Duodenal mucosa (tissue), 2 donors: Measurements from ENCODE around the gene DNAJB5.
A peak's percentile ranks its signal among the peaks of the same experiment; 100 is the strongest.

Source experiments
- H3K27ac ChIP-seq: one replicate; pipeline ENCODE4 v1.7.0; 2013; ENCODE audit warnings: low read depth, low read length
- H3K27me3 ChIP-seq, 2 donors: one replicate each; pipeline ENCODE4 v1.7.0; 2013; ENCODE audit warnings: low read length in 2 of 2, control low read depth in 1 of 2; ENCODE audit not compliant: insufficient read depth in 2 of 2, control insufficient read depth in 1 of 2
- H3K36me3 ChIP-seq, 2 donors: one replicate each; pipeline ENCODE4 v1.7.0; 2013; ENCODE audit warnings: low read length in 2 of 2, control low read depth in 1 of 2; ENCODE audit not compliant: insufficient read depth in 2 of 2, control insufficient read depth in 1 of 2
- H3K4me1 ChIP-seq, 2 donors: one replicate each; pipeline ENCODE4 v1.7.0; 2013; ENCODE audit warnings: low read length in 2 of 2, control low read depth in 1 of 2; ENCODE audit not compliant: insufficient read depth in 2 of 2, control insufficient read depth in 1 of 2
- H3K4me3 ChIP-seq, 2 donors: one replicate each; pipeline ENCODE4 v1.7.0; 2013; ENCODE audit warnings: low read length in 2 of 2, low read depth in 1 of 2
- H3K9ac ChIP-seq, 2 donors: one replicate each; pipeline ENCODE4 v1.7.0; 2013; ENCODE audit warnings: low read length in 2 of 2, low read depth in 1 of 2
- H3K9me3 ChIP-seq, 2 donors: one replicate each; pipeline ENCODE4 v1.7.0; 2013; ENCODE audit warnings: low read length in 2 of 2, control low read depth in 1 of 2; ENCODE audit not compliant: control insufficient read depth in 1 of 2

The DNAJB5 gene

DNA sequence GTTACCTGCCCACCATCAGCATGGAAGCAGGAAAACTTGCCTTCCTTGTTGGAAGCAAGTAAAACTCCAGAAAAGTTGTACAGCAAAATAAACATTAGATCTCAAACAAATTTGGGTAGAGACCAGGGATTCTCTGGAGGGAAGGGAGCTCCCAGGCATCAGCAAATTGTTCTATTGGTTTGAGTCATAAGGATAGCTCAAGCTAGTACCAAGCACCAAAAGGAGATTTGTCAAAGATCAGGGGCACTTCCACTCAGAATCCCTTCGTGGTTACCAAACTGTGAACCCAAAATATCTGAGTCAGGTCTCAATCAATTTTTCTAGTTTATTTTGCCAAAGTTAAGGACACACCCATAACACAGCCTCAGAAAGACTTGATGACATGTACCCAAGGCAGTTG lies 37.8 kb downstream of the DNAJB5 start:
- no peaks in the 10 kb centered on the region for H3K9me3 ChIP-seq
- H3K36me3 ChIP-seq, result no peaks in the 10 kb centered on the region
- no peak overlapping the region for H3K27ac ChIP-seq
- no peak overlapping the region for H3K9ac ChIP-seq
- no peaks in the 10 kb centered on the region for H3K27me3 ChIP-seq
- H3K4me3 ChIP-seq, result no peak overlapping the region
- H3K4me1 ChIP-seq, result no peaks in the 10 kb centered on the region

DNA sequence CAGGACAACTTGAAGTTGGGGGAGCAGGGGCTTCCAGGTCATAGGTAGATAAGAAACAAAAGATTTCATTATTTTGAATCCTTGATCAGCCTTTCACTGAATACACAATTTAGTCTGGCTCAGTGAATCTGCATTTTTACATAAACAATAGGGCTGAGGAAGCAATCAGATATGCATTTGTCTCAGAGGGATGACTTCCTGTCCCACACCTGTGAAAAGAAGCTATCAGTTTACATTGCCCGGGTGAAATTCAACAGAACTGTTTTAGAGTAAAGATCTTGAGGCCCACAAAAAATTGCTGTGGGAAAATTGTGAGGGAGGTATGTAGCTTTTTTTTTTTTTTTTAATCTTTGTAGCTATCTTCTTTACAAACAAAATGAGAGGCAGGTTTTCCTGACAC lies 38.3 kb downstream of the DNAJB5 start:
- Histone ChIP-seq H3K36me3 (peaks cover 0 to 1% of the 10 kb centered on the region in 2 donors), H3K9me3 (no peaks in the 10 kb centered on the region), H3K27me3 (no peaks in the 10 kb centered on the region), H3K4me1 (no peaks in the 10 kb centered on the region), H3K9ac (no peak overlapping the region), H3K27ac (no peak overlapping the region), H3K4me3 (no peak overlapping the region)

DNA sequence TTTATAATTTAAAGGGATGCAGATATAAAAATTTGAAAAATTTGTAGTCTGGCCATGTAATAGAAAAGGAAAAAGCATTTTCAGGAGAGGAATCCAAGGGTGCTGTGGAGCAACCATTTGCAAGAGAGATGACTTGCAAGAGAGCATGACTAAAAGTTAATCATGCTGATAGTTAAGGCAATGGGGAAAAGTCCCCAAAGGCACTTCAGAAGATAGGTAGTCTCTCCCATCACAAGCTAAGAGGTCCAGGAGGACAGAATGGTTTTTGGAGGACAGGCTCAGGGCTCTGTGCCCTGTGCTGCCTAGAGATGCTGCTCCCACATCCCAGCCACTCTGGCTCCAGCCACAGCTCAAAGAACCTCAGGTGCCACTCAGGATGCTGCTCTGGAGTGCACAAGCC lies 38.8 kb downstream of the DNAJB5 start:
- Histone ChIP-seq H3K36me3 (peaks cover 0 to 3% of the 10 kb centered on the region in 2 donors), H3K9ac (no peak overlapping the region), H3K4me3 (no peak overlapping the region), H3K4me1 (no peaks in the 10 kb centered on the region), H3K27me3 (no peaks in the 10 kb centered on the region), H3K27ac (no peak overlapping the region), H3K9me3 (no peaks in the 10 kb centered on the region)

DNA sequence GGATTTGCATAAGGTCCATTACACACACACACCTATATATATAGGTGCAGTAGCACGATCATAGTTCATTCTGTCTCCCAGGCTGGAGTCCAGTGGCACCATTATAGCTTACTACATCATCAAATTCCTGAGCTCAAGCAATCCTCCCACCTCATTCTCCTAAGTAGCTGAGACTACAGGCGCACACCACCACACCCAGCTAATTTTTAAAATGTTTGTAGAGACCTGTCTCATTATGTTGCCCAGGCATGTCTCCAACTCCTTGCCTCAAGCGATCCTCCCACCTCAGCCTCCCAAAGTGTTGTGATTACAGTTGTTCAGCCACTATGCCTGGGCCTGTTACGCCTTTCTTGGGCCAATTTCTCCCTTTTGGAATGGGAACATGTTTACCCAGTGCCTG lies 39.7 kb downstream of the DNAJB5 start:
- H3K27ac ChIP-seq, result no peak overlapping the region
- H3K27me3 ChIP-seq, result no peaks in the 10 kb centered on the region
- no peak overlapping the region for H3K4me3 ChIP-seq
- H3K36me3 ChIP-seq, result peaks cover 0 to 3% of the 10 kb centered on the region in 2 donors
- no peak overlapping the region for H3K9ac ChIP-seq
- no peaks in the 10 kb centered on the region for H3K9me3 ChIP-seq
- H3K4me1 ChIP-seq, result no peaks in the 10 kb centered on the region

DNA sequence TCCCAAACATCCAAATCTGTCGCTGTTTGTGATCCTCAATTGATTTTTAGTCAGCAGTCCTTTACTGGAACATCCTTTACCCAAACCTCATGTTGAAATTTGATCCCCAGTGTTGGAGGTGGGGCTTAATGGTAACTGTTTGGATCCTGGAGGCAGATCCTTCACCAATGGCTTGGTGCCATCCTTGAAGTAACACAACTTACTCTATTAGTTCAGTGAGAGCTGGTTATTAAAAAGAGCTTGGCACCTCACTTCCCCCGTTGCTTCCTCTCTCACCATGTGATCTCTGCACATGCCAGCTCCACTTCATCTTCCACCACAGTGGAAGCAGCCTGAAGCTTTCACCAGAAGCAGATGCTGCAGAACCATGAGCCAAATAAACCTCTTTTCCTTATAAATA lies 40.3 kb downstream of the DNAJB5 start:
- H3K27ac ChIP-seq, result no peak overlapping the region
- H3K9me3 ChIP-seq, result no peaks in the 10 kb centered on the region
- no peaks in the 10 kb centered on the region for H3K27me3 ChIP-seq
- H3K4me1 ChIP-seq, result no peaks in the 10 kb centered on the region
- peaks cover 0 to 3% of the 10 kb centered on the region in 2 donors for H3K36me3 ChIP-seq
- no peak overlapping the region for H3K9ac ChIP-seq
- H3K4me3 ChIP-seq, result no peak overlapping the region

DNA sequence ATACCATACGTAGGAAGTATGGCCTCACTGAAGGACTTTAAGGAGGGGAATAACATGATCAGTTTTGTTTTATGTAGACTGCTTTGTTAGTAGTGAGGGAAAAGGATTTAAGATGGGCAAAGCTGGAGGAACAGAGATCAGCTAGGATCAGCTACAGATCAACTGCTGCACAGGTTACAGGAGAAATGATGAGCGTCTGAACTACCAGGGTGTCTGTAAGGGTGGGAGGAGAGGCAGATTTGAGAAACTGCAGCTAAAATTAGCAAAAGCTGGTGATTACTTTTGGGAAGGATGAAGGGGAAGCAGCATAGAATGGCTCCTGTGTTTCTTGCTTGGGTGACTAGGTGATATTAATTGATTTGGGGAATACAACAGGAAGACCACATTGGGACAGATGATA lies 43.6 kb downstream of the DNAJB5 start:
- Histone ChIP-seq H3K36me3 (peaks cover 0 to 5% of the 10 kb centered on the region in 2 donors), H3K27me3 (no peaks in the 10 kb centered on the region), H3K4me3 (no peak overlapping the region), H3K9me3 (no peaks in the 10 kb centered on the region), H3K27ac (no peak overlapping the region), H3K9ac (no peak overlapping the region), H3K4me1 (no peaks in the 10 kb centered on the region)

DNA sequence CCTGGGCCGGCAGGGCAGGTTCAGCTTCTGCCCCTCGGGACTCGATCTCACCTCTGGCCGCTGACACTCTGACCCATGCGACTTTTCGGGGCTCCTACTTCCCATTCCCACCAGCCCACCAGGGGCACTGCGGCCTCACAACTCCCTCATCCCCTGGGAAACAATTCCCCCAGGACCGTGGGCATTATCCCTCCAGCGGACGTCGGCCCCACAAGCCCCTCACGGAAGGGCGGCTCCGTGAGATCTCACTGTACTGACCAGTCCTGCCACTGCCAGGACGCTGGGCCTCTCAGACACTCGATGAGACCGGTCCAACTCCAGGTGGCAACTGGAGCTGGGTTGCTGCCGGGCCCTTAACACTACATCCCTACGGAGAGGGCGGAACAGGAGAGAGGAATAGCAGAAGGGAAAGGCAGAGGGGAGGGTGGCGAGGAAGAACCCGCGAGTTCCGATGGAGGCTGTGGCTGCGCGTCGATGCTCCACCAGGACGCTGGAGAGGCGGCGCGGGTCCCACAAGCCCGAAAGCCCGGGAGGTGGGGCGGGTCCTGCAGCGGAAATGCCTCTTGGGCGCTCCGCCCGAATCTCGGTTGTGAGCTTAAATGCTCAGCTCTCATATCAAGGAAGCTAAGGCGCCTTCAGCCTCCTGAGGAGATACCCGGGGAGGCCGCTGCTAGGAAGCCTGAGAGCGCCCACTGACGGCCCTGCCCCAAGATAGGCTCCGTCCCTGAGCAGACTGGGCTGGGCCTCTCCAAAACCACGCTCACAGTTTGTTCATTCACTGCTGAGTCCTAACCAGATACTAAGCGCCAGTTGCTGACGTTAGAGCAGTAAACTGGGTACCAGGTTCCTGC lies 46.5 kb downstream of the DNAJB5 start:
- H3K9ac ChIP-seq, result peak overlapping the region in 1 of 2 donors; percentile 0
- no peaks in the 10 kb centered on the region for H3K4me1 ChIP-seq
- no peaks in the 10 kb centered on the region for H3K9me3 ChIP-seq
- peaks cover 0 to 7% of the 10 kb centered on the region in 2 donors for H3K36me3 ChIP-seq
- peak overlapping the region; percentile 20 to 54 for H3K4me3 ChIP-seq
- H3K27me3 ChIP-seq, result no peaks in the 10 kb centered on the region
- no peak overlapping the region for H3K27ac ChIP-seq

DNA sequence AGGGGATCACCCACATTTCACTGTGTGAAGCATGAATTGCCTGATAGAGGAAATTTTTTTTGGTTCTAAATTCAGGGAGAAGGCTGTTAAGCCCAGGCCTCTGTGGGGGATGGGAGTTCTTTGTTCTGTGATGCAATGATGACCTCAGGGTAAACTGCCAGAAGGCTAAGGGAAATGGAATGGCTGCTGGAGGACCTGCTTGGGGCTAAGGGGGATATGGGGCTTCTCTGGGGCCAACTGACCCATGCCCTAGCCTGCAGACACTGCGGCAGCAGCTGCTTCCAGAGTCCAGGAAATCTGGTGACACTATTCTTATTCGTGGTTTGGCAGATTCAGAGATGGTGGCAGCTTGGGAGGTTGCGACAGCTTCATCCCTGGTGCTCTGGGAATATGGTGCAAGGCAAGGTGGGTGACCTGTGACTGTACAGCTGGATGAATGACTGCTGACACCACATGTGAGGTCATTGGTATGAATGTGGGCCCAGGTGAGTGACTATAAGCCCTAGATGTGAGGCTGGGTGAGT lies 52.6 kb downstream of the DNAJB5 start:
- Histone ChIP-seq H3K9ac (no peak overlapping the region), H3K27me3 (no peaks in the 10 kb centered on the region), H3K4me3 (no peak overlapping the region), H3K36me3 (peaks cover 19 to 36% of the 10 kb centered on the region in 2 donors), H3K27ac (no peak overlapping the region), H3K4me1 (no peaks in the 10 kb centered on the region), H3K9me3 (no peaks in the 10 kb centered on the region)

DNA sequence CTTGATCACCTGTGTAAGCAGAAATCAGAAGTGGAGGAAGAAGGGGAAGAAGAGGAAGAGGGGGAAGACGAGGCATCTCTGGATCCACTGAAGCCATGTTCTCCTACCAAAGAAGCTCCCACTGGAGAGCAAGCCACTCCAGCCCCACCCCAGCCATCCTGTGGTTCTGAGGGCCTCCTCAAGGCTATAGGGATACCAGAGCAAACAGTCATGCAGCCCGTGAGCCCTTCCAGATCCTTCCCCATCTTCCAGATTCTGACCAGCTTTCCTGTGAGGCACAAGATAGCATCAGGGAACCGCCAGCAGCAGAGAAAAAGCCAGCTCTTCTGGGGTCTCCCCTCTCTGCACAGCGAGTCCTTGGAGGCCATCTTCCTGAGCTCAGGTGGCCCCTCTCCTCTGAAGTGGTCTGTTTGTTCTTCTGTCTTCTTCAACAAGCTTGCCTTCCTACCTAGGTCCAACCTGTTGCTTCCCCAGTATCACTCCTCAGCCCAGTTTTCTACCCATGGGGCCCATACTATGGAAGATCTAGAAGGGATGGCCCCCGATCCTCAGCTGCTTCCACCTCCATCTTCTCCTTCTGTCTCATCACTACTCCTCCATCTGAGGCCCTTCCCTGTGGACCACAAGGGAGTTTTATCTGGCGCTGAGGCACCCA lies 53.5 kb downstream of the DNAJB5 start:
- Histone ChIP-seq H3K27ac (no peak overlapping the region), H3K36me3 (peaks cover 19 to 35% of the 10 kb centered on the region in 2 donors), H3K4me3 (no peak overlapping the region)

DNA sequence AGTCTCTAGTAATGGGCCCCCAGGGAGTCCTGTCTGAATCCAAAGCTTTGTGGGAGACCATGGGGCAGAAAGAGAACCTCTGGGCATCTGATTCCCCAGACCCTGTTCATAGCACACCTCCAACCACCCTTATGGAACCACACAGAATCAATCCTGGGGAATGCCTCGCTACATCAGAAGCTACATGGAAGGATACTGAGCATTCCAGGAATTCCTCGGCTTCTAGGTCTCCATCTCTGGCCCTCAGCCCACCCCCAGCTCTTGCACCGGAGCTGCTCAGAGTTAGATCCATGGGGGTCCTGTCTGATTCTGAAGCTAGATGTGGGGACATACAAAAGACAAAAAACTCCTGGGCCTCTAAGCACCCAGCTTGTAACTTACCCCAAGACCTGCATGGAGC lies 54.5 kb downstream of the DNAJB5 start:
- Histone ChIP-seq H3K9me3 (no peaks in the 10 kb centered on the region), H3K36me3 (peaks cover 19 to 42% of the 10 kb centered on the region in 2 donors), H3K27ac (no peak overlapping the region), H3K4me1 (no peaks in the 10 kb centered on the region), H3K4me3 (no peak overlapping the region), H3K9ac (no peak overlapping the region), H3K27me3 (no peaks in the 10 kb centered on the region)

More for the DNA sequence above, 53.5 kb downstream of the DNAJB5 start:
- H3K27me3 ChIP-seq, result no peaks in the 10 kb centered on the region
- no peak overlapping the region for H3K9ac ChIP-seq
- no peaks in the 10 kb centered on the region for H3K4me1 ChIP-seq
- no peaks in the 10 kb centered on the region for H3K9me3 ChIP-seq
